Ovary (tissue), 3 donors: ENCODE results near the gene TP53I13.

ENCODE experiments used
- CTCF ChIP-seq, 3 donors: fragments of 450-650 bp in 2 of 3; fragments of 200-600 bp in 1 of 3; IDR thresholded peaks; one replicate each; pipeline versions ENCODE4 v1.5.1 to v1.8.0; 2016 to 2022; ENCODE audit warnings: antibody characterized with exemption in 3 of 3, mild to moderate bottlenecking in 1 of 3
- EP300 ChIP-seq: sonication (generic); formaldehyde crosslinking; IDR thresholded peaks from one replicate; pipeline ENCODE4 v1.6.1; 2017; ENCODE audit warnings: antibody characterized with exemption
- POLR2A ChIP-seq: fragments of 450-650 bp; IDR thresholded peaks from one replicate; pipeline ENCODE4 v1.6.1; 2017; ENCODE audit warnings: antibody characterized with exemption, mild to moderate bottlenecking, moderate library complexity
- donor health status: DM: no; HTN: no; CAD: no.

DNA sequence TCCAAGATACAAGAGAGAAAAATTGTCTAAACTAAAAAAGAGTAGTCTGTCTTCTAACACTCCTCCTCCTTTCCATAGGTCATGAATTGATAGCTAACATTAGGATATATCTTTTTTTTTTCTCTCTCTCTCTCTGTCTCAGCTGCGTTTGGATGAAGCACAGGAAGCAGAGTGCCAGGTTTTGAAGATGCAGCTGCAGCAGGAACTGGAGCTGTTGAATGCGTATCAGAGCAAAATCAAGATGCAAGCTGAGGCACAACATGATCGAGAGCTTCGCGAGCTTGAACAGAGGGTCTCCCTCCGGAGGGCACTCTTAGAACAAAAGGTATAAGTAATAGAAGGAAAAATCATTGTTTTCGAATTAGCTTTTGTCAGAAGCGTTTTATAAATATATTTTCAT lies 34.5 kb upstream of the TP53I13 start:
- no peak for TF ChIP-seq EP300
- no peak for TF ChIP-seq CTCF (IDR thresholded peaks at IDR 0.05)
- no peak for TF ChIP-seq POLR2A
